WTC11 (cell line): Measurements from ENCODE around the gene TJAP1.

ENCODE experiments used
- CTCF ChIP-seq: fragments of 200-600 bp; IDR thresholded peaks from 2 replicates; pipeline ENCODE4 v1.8.0; 2022; ENCODE audit warnings: antibody characterized with exemption
- USF1 ChIP-seq: sonication (generic); formaldehyde crosslinking; IDR thresholded peaks from 2 replicates; pipeline ENCODE4 v1.8.0; 2022; ENCODE audit warnings: mild to moderate bottlenecking, missing genetic modification reagents

GRCh38 chr6:43509142-43509983 is 32.0 kb downstream of the TJAP1 start:
- 0 out of 2 replicates have a peak, but pooled peaks have one; percentile 20 for TF ChIP-seq USF1 (CRISPR knock-in tag)
- TF ChIP-seq CTCF: no peak
